ENCODE results near the gene ENO1.
"Not testable (repeated sequence)": the region's sequence is repeated elsewhere in the genome, so short reads cannot be mapped to it uniquely, and the experiment has no call there.

The ENO1 gene

DNA sequence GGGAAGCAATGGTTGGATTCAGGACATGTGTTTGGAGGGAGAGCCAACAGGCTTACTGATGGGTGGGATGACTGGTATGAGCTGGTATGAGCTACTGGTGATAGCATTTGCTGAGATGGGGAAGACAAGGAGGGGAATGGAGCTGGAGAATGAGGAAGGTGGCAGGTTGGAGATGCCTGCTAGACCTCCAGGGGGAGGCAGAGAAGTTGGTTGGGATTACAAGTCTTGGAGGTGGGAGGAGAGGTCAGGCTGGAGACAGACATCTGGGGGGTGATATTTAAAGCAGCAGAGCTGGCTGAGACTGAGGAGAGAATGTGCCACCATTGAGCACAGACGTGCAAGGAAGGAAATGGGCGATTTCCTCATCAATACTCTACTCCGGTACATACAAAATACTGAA lies 31.8 kb upstream of the ENO1 start:
- no peak overlapping the region for H3K9ac ChIP-seq (ENCODE audit: low read depth, low read length)
- WGBS = no CpG with 5 or more reads among the region's 3 CpGs

DNA sequence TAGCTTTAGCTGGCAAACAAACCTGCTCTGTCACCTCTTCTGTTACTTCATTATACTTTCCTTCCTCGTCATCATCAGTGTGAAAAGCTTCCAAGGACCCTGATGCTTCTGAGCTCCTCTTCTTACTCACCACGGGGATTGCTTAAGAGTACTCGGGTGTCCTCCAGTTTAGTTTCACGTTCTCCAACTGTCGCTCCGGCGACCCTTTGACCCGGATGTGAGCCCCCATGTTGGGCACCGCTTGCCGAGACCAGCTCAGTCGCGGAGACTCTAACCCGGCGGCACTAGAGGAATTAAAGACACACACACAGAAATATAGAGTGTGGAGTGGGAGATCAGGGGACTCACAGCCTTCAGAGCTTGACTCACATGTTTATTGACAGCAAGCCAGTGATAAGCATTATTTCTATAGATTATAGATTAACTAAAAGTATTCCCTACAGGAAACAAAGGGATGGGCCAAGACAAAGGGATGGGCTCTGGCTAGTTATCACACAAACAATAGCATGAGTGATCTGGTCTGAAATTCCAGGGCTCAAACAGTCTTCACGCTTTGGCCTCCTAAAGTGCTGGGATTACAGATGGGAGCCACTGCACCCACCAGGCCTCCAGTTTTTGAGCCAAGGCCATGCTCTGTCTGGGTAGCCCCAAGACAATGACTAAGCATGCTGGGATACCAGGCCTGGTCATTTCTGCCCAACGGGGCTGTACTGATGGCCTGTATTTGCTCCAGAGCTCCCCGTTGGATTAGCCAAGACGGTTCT lies 30.1 kb upstream of the ENO1 start:
- H3K27ac ChIP-seq (ENCODE audit: low read depth, low read length) = no peak overlapping the region; the same call in 1 of the 2 replicates
- no peaks in the 10 kb centered on the region for H3K27me3 ChIP-seq (ENCODE audit: insufficient read depth, low read length)
- H3K36me3 ChIP-seq (ENCODE audit: insufficient read depth, low read length) = no peaks in the 10 kb centered on the region
- H3K4me3 ChIP-seq (ENCODE audit: low read length) = no peak overlapping the region
- WGBS = 70% methylated on average over 18 of the region's 18 CpGs
- peaks cover 10% of the 10 kb centered on the region; the same call in 1 of the 2 replicates for H3K4me1 ChIP-seq (ENCODE audit: insufficient read depth, low read length)
- no peak overlapping the region for H3K9ac ChIP-seq (ENCODE audit: low read depth, low read length)
- H3K9me3 ChIP-seq (ENCODE audit: insufficient read depth, low read depth, low read length) = peaks cover 3% of the 10 kb centered on the region

More for the DNA sequence above, 31.8 kb upstream of the ENO1 start:
- Histone ChIP-seq H3K4me3 (ENCODE audit: low read length) (no peak overlapping the region), H3K27ac (ENCODE audit: low read depth, low read length) (no peak overlapping the region), H3K9me3 (ENCODE audit: insufficient read depth, low read depth, low read length) (peaks cover 3% of the 10 kb centered on the region), H3K36me3 (ENCODE audit: insufficient read depth, low read length) (no peaks in the 10 kb centered on the region), H3K4me1 (ENCODE audit: insufficient read depth, low read length) (peaks cover 21% of the 10 kb centered on the region; the same call in 1 of the 2 replicates), H3K27me3 (ENCODE audit: insufficient read depth, low read length) (no peaks in the 10 kb centered on the region)

DNA sequence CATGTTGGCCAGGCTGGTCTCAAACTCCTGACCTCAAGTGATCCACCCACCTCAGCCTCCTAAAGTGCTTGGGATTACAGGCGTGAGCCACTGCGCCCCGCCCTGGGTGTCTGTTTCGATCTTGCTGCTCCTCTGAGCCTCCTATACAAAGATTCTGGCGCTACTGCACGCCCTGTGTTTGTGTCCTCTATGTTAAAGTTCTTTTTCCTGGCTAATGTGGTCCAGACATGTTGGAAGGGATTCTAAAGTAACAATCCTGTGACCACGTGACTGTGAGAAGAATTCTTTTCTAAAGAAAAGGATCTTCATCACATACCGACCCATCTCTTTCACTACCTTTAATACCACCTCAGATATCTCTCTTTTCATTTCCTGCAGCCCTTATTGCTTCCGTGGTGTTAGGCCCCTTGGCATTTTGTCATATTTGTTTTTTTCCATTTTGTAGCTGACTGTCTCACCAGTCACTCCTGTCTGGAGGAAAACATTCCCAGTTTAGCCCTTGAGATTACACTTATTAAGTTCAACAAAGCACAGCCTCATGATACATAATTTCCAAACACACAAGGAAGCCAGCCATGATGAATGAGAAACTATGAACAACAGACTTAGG lies 27.2 kb upstream of the ENO1 start:
- no peak overlapping the region for H3K27ac ChIP-seq (ENCODE audit: low read depth, low read length)
- 93% methylated on average over 9 of the region's 9 CpGs for WGBS
- peaks cover 10% of the 10 kb centered on the region; the same call in 1 of the 2 replicates for H3K4me1 ChIP-seq (ENCODE audit: insufficient read depth, low read length)
- no peak overlapping the region for H3K9ac ChIP-seq (ENCODE audit: low read depth, low read length)
- H3K9me3 ChIP-seq (ENCODE audit: insufficient read depth, low read depth, low read length) = no peaks in the 10 kb centered on the region
- H3K27me3 ChIP-seq (ENCODE audit: insufficient read depth, low read length) = no peaks in the 10 kb centered on the region
- no peak overlapping the region for H3K4me3 ChIP-seq (ENCODE audit: low read length)
- H3K36me3 ChIP-seq (ENCODE audit: insufficient read depth, low read length) = no peaks in the 10 kb centered on the region

DNA sequence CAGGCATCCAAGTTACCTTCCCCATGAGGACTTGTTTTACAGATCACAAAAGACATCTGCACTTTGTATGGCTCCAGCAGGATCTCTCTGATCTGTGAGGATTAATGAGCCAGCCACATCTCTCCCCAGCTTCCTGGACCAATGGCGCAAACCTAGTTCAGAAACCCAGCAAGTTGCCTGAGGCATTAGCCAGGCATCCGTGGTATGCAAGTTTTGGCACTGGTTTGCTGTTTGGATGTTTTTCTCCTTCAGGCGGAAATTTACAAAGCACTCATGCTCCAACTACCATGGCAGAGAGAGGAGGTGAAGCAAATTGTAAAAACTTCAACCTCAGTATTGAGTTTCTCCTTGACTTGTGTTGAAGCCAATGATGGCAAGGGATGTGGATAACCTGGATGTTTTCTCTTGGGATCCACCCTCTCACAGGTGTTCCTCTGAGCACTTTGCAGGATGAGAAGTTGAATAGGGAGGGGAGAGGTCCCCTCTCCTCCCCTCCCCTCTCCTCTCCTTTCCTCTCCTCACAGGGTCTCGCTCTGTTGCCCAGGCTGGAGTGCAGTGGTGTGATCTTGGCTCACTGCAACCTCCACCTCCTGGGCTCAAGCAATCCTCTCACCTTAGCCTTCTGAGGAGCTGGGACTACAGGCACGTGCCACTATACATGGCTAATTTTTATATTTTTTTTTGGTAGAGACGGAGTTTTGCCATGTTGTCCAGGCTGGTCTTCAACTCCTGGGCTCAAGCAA lies 25.6 kb upstream of the ENO1 start:
- whole genome bisulfite sequencing = 85% methylated on average over 6 of the region's 6 CpGs
- H3K4me1 ChIP-seq (ENCODE audit: insufficient read depth, low read length) = peaks cover 10% of the 10 kb centered on the region; the same call in 1 of the 2 replicates
- no peak overlapping the region for H3K4me3 ChIP-seq (ENCODE audit: low read length)
- H3K27me3 ChIP-seq (ENCODE audit: insufficient read depth, low read length) = no peaks in the 10 kb centered on the region
- H3K9me3 ChIP-seq (ENCODE audit: insufficient read depth, low read depth, low read length) = no peaks in the 10 kb centered on the region
- no peak overlapping the region for H3K9ac ChIP-seq (ENCODE audit: low read depth, low read length)
- H3K36me3 ChIP-seq (ENCODE audit: insufficient read depth, low read length) = no peaks in the 10 kb centered on the region
- H3K27ac ChIP-seq (ENCODE audit: low read depth, low read length) = no peak overlapping the region

DNA sequence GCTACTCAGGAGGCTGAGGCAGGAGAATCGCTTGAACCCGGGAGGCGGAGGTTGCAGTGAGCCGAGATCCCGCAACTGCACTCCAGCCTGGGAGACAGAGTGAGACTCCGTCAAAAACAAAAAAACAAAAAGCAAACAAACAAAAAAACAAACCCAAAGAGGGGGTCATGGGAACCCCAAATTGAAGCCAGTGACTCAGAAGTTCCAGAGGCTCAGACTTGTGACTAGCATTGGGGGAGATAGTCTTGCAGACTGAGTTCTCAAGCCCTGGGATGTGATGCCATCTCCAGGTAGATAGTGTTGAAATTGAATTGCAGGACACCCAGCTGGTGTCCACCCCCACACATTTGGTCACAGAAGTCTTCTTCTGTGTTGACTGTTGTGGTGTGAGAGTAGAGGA lies 24.9 kb upstream of the ENO1 start:
- no peaks in the 10 kb centered on the region for H3K27me3 ChIP-seq (ENCODE audit: insufficient read depth, low read length)
- no peak overlapping the region for H3K4me3 ChIP-seq (ENCODE audit: low read length)
- H3K27ac ChIP-seq (ENCODE audit: low read depth, low read length) = no peak overlapping the region
- no peaks in the 10 kb centered on the region for H3K36me3 ChIP-seq (ENCODE audit: insufficient read depth, low read length)
- H3K9ac ChIP-seq (ENCODE audit: low read depth, low read length) = no peak overlapping the region
- WGBS = 94% methylated on average over 6 of the region's 6 CpGs
- no peaks in the 10 kb centered on the region for H3K9me3 ChIP-seq (ENCODE audit: insufficient read depth, low read depth, low read length)
- peaks cover 7% of the 10 kb centered on the region; the same call in 1 of the 2 replicates for H3K4me1 ChIP-seq (ENCODE audit: insufficient read depth, low read length)

DNA sequence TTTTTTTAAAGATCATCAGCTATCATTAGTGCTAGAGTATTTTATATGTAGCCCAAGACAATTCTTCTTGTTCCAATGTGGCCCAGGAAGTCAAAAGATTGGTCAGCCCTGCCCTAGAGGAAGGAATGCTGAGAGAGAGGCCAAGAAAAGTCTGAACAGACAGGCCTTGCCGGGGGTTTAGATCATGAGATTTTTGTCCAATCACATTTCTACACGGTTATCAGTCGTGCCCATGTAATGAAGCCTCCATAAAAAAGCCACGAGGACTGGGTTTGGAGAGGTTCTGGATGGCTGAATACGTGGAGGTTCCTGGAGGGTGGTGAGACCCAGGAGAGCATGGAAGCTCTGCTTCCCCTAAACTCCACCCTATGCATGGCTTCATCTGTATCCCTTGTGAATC lies 24.3 kb upstream of the ENO1 start:
- WGBS = 91% methylated on average over 5 of the region's 5 CpGs
- no peak overlapping the region for H3K27ac ChIP-seq (ENCODE audit: low read depth, low read length)
- H3K9me3 ChIP-seq (ENCODE audit: insufficient read depth, low read depth, low read length) = no peaks in the 10 kb centered on the region
- no peaks in the 10 kb centered on the region for H3K27me3 ChIP-seq (ENCODE audit: insufficient read depth, low read length)
- H3K4me3 ChIP-seq (ENCODE audit: low read length) = no peak overlapping the region
- 0 out of 2 replicates have a peak, but pooled peaks cover under 1% of the 10 kb centered on the region for H3K4me1 ChIP-seq (ENCODE audit: insufficient read depth, low read length)
- H3K36me3 ChIP-seq (ENCODE audit: insufficient read depth, low read length) = no peaks in the 10 kb centered on the region
- H3K9ac ChIP-seq (ENCODE audit: low read depth, low read length) = no peak overlapping the region

DNA sequence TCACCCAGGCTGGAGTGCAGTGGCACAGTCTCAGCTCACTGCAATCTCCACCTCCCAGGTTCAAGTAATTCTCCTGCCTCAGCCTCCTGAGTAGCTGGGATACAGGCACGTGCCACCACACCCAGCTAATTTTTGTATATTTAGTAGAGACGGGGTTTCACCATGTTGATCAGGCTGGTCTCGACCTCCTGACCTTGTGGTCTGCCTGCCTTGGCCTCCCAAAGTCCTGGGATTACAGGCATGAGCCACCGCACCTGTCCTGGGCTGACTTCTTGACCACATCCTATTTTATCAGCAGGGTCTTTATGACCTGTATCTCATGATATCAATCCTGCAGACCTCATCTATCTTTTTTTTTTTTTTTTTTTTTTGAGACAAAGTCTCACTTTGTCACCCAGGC lies 22.2 kb upstream of the ENO1 start:
- H3K9me3 ChIP-seq (ENCODE audit: insufficient read depth, low read depth, low read length); H3K27me3 ChIP-seq (ENCODE audit: insufficient read depth, low read length); H3K27ac ChIP-seq (ENCODE audit: low read depth, low read length); H3K36me3 ChIP-seq (ENCODE audit: insufficient read depth, low read length); H3K4me3 ChIP-seq (ENCODE audit: low read length); H3K9ac ChIP-seq (ENCODE audit: low read depth, low read length); H3K4me1 ChIP-seq (ENCODE audit: insufficient read depth, low read length): not testable (repeated sequence)
- WGBS = 93% methylated on average over 4 of the region's 4 CpGs

DNA sequence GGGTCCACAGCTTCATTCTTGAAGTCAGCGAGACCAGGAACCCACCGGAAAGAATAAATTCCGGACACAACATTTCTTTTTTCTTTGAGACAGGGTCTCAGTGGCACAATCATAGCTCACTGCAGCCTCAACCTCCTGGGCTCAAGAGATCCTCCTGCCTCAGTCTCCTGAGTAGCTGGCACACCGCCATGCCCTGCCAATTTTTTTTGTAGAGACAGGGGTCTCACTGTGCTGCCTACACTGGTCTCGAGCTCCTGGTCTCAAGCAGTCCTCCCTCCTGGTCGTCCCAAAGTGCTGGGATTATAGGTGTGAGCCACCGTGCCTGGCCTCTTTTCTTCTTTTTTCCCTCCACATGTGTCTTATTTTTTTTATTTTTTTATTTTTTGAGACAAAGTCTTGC lies 20.6 kb upstream of the ENO1 start:
- no peak overlapping the region for H3K4me3 ChIP-seq (ENCODE audit: low read length)
- H3K36me3 ChIP-seq (ENCODE audit: insufficient read depth, low read length) = no peaks in the 10 kb centered on the region
- no peak overlapping the region for H3K27ac ChIP-seq (ENCODE audit: low read depth, low read length)
- no peaks in the 10 kb centered on the region for H3K4me1 ChIP-seq (ENCODE audit: insufficient read depth, low read length)
- WGBS = 97% methylated on average over 7 of the region's 7 CpGs
- no peaks in the 10 kb centered on the region for H3K9me3 ChIP-seq (ENCODE audit: insufficient read depth, low read depth, low read length)
- no peak overlapping the region for H3K9ac ChIP-seq (ENCODE audit: low read depth, low read length)
- no peaks in the 10 kb centered on the region for H3K27me3 ChIP-seq (ENCODE audit: insufficient read depth, low read length)

DNA sequence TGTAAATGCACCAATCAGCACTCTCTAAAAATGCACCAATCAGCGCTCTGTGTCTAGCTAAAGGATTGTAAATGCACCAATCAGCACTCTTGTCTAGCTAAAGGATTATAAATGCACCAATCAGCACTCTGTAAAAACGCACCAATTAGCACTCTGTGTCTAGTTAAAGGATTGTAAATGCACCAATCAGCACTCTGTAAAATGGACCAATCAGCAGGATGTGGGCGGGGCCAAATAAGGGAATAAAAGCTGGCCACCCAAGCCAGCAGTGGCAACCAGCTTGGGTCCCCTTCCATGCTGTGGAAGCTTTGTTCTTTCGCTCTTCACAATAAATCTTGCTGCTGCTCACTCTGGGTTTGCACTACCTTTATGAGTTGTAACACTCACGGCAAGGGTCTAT lies 19.9 kb upstream of the ENO1 start:
- H3K9ac ChIP-seq (ENCODE audit: low read depth, low read length); H3K27ac ChIP-seq (ENCODE audit: low read depth, low read length); H3K27me3 ChIP-seq (ENCODE audit: insufficient read depth, low read length); H3K9me3 ChIP-seq (ENCODE audit: insufficient read depth, low read depth, low read length); H3K4me3 ChIP-seq (ENCODE audit: low read length); H3K4me1 ChIP-seq (ENCODE audit: insufficient read depth, low read length); H3K36me3 ChIP-seq (ENCODE audit: insufficient read depth, low read length): not testable (repeated sequence)
- 98% methylated on average over 5 of the region's 5 CpGs for WGBS

DNA sequence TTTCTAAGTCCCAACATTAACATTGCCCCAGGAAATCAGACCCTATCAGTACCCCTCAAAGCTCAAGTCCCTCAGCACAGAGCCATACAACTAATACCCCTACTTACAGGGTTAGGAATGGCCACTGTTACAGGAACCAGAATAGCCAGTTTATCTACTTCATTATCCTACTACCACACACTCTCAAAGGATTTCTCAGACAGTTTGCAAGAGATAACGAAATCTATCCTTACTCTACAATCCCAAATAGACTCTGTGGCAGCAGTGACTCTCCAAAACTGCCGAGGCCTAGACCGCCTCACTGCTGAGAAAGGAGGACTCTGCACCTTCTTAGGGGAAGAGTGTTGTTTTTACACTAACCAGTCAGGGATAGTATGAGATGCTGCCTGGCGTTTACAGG lies 19.0 kb upstream of the ENO1 start:
- WGBS = 83% methylated on average over 2 of the region's 4 CpGs
- not testable (repeated sequence) for H3K4me1 ChIP-seq (ENCODE audit: insufficient read depth, low read length); H3K9me3 ChIP-seq (ENCODE audit: insufficient read depth, low read depth, low read length); H3K9ac ChIP-seq (ENCODE audit: low read depth, low read length); H3K36me3 ChIP-seq (ENCODE audit: insufficient read depth, low read length); H3K4me3 ChIP-seq (ENCODE audit: low read length); H3K27me3 ChIP-seq (ENCODE audit: insufficient read depth, low read length); H3K27ac ChIP-seq (ENCODE audit: low read depth, low read length)

DNA sequence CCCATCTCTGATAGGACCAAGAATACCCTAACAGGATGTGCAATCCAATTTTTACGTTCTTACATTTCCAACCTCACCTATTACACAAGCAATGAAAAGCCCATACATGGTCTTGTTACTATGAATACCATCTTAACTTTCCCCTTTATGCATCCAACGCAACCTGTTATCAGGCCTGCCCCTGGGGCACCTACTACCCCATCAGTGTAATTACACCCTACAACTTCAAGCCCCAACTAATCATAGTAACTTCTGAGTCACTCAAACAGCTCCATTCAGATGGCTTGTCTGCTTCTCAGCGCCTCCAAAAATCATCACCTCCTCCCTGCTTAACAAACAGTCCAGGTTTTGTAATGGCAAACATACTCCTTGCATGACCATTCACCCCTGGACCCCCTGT lies 18.3 kb upstream of the ENO1 start:
- H3K4me3 ChIP-seq (ENCODE audit: low read length); H3K9ac ChIP-seq (ENCODE audit: low read depth, low read length); H3K36me3 ChIP-seq (ENCODE audit: insufficient read depth, low read length); H3K9me3 ChIP-seq (ENCODE audit: insufficient read depth, low read depth, low read length); H3K4me1 ChIP-seq (ENCODE audit: insufficient read depth, low read length); H3K27ac ChIP-seq (ENCODE audit: low read depth, low read length); H3K27me3 ChIP-seq (ENCODE audit: insufficient read depth, low read length): not testable (repeated sequence)
- WGBS = 82% methylated on average over 3 of the region's 3 CpGs

Data from HUES64 (cell line).